ENCODE data around the gene KDM8. TPM values are rescaled to one million over a fixed set of nuclear protein-coding genes. Genes with fewer than 3 reads are reported as not detected.

The KDM8 gene
- 3.4 and 4.5 TPM in 2 replicates for total RNA-seq

DNA sequence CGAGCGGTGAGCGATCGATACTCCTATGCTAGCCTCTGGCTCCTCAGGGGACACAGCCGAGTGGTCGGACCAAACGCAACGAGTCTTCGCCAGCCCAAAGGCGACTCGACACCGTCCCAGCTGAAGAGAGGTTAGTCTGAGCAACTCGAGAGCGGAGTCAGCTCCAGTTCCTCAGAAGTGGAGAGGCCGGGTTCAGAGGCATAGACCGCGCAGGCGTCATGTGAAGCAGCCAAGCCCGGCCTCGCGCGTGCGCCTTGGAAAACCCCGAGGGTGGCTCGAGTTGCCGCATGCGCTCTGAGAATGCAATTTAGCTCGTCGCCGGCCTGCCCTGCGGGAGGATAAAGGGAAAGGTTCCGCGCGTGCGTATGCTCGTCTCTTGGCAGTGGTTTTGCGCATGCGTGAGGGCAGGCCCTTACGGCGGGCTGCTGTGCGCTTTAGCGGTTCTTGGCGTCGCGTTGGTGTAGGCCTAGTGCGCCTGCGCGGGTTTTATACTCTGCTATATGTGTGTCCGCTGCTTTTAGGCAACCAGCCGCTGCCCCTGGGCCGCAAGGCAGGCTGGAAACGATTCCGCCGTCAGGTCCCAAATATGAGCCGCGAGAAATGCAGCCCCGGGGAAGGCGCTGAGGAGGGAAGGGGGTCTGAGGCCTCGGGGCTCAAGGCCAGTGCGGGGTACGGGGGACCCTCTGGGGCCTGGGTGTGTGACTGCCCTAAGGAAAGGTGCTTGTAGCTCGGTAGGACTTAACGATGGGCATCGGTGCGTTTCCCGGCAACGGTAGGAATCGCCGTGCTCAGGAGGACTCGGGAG, at the start of gene KDM8:
Gene KDM8 (plus strand): TSS at position 20 of the 805 bp plus-strand sequence. CDS start 6,598 bp downstream, outside the sequence.

GRCh38 chr16:27268376-27269299, 65.3 kb downstream of the KDM8 start, which contains the start of gene NSMCE1:
Gene NSMCE1, minus strand, starts transcription at chr16:27268772. Its CDS starts 11,202 bp downstream, at chr16:27257570.

Other genes with a start within 250 kb of the KDM8 start
- not detected in 2 replicates for gene C16orf82, start 136.6 kb upstream of the KDM8 start, total RNA-seq
- gene NSMCE1, start 65.2 kb downstream of the KDM8 start, total RNA-seq = 49.1 and 50.5 TPM in 2 replicates
- 35.9 and 66.6 TPM in 2 replicates for gene IL4R, start 110.4 kb downstream of the KDM8 start, total RNA-seq
- 0.16 TPM in 1 of 2 replicates, not detected in the other for gene IL21R, start 198.6 kb downstream of the KDM8 start, total RNA-seq